Stimulated activated naive CD8-positive, alpha-beta T cell treated with anti-CD3 and anti-CD28 coated beads, Interleukin-15, Interleukin-2, amounts not matched to agents 100 U/mL and 50 U/mL, for 24 hours (primary cell): Measurements from ENCODE around the gene ITPKA.
A peak's percentile ranks its signal among the peaks of the same experiment; 100 is the strongest.

ENCODE experiments used
- ATAC-seq: fragments of 150-1000 bp; cut with Tn5 transposase; one replicate; pipeline ENCODE4 v1.10.0; 2021
- DNase-seq: peaks from one replicate; pipeline ENCODE4 v3.0.0; 2021

ITPKA gene

GRCh38 chr15:41490355-41490754, 3.3 kb upstream of the ITPKA start:
- ATAC-seq (peak; percentile 77), DNase-seq (peak; percentile 37)

GRCh38 chr15:41491889-41492288, 1.8 kb upstream of the ITPKA start:
- no peak for DNase-seq
- no peak for ATAC-seq

DNA sequence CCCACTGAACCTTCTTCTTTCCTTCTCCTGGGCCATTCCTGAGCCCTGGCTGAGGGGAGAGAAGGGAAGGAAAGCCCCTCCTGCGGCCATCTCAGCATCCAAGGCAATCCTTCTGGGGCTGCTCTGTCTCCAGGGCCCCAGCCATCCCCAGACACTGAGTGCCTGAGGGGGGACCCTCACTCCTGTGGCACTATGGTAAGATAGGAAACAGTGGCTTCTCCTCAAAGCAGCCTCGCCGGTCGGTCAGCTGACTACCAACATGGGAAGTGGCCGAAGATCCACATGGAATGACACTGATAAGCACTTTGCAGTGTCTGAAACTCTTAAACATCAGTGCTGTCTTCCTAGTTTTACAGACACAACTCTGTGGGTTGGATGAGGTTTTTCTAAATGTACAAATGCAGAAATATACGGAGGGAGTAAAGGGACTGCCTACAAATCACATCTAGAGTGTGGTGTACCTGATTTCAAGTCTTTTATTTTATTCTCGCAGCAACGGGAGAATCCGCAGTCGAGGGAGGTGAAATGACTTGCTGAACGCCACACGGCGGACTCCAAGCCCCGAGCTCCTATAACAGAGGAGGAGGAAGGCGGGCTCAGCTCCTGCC, 973 bp upstream of the ITPKA start:
- DNase-seq, result no peak

GRCh38 chr15:41493902-41494189, 172 bp downstream of the ITPKA start:
- ATAC-seq (no peak), DNase-seq (no peak)

More for the DNA sequence above, 973 bp upstream of the ITPKA start:
- no peak for ATAC-seq

DNA sequence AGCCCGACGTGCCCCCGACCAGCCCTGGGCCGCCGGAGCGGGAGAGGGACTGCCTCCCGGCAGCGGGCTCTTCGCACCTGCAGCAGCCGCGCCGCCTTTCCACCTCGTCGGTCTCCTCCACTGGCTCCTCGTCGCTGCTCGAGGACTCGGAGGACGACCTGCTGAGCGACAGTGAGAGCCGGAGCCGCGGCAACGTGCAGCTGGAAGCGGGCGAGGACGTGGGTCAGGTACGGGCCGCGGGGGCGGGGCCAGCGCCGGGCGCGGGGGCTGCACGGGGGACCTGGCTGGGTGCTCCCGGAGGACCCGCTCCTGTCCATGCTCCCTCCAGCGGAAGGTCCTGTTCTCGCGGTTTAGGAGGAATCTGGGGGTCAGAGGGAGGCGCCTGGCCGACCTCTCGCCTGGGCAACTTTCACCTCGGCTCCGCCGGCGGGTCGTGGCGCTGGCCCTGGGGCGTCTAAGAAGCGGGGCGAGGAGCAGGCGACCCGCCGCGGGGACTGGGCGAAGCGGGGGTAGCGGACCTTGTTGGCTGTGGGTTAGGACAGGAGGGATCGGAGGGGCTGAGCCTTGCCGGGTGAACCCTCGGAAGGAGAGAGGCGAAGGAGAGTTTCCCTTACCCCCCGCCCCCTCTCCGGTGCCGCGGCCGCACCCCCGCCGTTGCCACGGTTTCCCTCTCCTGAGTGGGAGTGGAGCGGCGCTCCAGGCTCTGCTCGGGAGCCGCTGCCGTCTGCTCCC, 682 bp downstream of the ITPKA start:
- peak; percentile 60 for DNase-seq
- ATAC-seq, result peak; percentile 10

GRCh38 chr15:41494922-41495735, 1.5 kb downstream of the ITPKA start:
- DNase-seq, result peak; percentile 51

DNA sequence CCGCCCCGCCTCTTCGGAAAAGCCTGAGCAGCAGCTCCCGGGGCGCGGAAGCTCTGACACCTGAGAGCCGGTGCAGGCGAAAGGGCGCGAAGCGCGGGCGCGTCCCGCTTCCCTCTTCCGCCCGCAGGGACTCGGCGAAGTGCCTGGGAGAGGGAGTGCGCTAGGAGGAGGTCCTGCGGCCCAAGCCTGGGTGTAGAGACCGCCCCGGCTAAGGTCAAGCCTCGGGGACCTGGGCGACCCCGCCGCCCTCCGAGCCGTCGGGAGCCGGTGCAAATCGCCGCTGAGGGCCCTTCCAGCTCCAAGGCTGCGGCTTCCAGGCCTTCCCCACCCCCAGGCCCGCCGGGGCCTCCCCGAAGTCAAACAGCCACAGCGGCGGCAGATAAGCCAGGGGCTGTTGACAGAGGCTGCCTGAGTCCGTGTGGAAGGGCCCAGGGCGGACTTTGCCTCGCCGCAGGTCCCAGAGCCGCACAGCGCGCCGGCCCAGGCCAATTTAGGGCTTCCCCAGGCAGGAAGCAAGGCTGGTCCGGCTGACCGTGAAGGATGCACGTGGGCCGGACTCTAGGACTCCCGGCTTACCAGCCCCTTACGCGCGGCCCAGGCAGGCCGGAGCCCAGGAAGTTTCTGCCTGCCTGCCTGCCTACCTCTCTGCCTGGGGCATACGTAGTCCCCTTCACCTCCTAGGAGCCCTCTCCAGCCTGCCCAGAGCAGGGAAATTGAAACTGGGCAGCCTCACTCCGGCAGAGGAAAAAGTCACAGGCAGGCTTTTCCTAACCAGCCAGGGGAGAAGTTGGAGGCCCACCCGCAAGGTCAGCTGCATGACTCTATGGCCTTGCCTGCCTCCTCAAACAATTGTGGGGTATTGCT, 2.3 kb downstream of the ITPKA start:
- ATAC-seq, result no peak
- no peak for DNase-seq

More at GRCh38 chr15:41494922-41495735, 1.5 kb downstream of the ITPKA start:
- no peak for ATAC-seq

GRCh38 chr15:41498657-41499056, 5.0 kb downstream of the ITPKA start:
- DNase-seq, result no peak
- no peak for ATAC-seq

- DNase-seq, result no peak
- ATAC-seq, result no peak
Measured at GRCh38 chr15:41499109-41499851, 5.6 kb downstream of the ITPKA start.

- peak; percentile 35 for DNase-seq
- peak; percentile 47 for ATAC-seq
Measured at GRCh38 chr15:41501191-41501917, 7.7 kb downstream of the ITPKA start.

GRCh38 chr15:41501931-41502794, 8.5 kb downstream of the ITPKA start:
- DNase-seq (peak; percentile 37), ATAC-seq (peak; percentile 21)

GRCh38 chr15:41502795-41503668, 9.4 kb downstream of the ITPKA start:
- DNase-seq (no peak), ATAC-seq (no peak)

GRCh38 chr15:41503669-41504010, 10.0 kb downstream of the ITPKA start:
- ATAC-seq, result no peak
- no peak for DNase-seq

DNA sequence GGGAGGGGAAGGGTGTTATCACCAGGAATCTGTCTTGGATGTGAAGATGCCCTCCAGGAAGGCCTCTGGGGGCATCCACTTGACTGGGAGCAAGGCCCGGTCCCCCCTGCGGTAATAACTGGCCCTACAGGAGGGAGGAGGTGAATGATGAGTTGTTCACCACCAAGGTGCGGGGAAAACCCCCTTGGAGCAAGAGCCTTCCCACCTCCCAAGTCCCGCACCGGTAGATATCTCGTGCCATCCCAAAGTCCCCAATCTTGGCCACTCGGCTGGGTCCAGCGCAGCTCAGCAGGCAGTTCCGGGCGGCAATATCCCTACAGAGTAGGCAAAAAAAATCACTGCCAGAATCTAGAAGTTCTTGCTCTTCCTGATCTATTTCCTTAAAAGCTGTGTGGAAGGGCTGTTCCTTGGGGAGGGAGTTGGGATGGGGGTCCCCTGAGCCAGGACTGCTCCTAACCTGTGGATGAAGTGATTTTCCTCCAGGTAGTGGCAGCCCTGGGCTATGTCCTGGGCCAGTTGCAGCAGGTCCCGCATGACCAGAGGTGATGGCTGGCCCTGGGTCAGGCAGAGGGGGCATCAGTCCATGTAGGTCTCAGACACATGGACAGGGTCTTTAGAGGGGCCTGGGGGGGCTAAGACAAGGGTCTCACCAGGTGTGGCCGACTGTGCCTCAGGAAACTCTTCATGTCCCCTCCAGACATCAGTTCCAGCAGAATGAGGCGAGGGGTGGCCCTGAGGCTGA, 11.2 kb downstream of the ITPKA start:
- DNase-seq, result no peak
- ATAC-seq, result no peak

- DNase-seq, result no peak
- ATAC-seq, result no peak
Measured at GRCh38 chr15:41505776-41506175, 12.1 kb downstream of the ITPKA start.

DNA sequence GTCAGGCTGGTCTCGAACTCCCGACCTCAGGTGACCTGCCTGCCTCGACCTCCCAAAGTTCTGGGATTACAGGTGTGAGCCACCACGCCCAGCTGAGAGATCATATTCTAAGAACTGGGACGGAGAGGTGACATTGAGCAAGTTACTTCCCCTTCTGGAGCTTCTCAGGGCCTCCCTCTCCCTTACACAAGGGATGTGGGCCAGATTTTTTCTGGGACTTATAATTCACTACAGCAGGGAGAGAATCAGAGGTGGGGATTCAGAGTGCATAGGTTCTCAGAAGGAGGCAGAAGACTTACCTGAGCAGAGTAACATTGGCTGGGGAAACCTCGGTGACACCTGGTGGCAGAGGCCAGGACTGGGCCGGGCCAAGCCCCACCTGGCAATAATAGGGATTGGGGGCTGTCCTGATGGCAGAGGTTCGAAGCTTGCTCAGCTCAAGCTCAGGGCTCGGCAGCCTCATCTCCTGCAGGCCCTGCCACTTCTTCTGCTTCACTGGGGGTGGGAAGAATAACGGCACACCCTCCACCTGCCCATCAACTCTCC, 13.2 kb downstream of the ITPKA start:
- no peak for DNase-seq
- ATAC-seq, result no peak

DNA sequence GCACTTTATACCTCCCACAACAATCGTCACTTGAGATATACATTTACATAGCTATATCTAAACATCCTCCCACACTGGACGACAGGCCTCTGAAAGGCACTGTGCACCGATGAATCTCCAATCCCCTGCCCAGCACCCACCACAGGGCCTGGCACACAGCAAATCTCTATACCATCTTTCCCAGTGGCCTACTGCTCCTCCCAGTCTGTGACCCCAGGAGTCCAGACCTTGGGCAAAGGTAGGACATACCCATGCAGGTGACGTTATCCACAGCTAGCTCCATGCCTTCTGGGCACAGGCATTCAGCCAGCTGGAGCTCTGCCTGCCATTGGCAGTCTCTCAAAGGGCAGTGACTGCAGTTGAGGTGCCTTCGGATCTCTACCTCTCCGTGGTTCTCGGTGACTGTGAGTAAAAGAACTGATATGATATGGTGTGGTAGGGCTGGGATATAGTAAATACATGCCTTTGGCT, 14.2 kb downstream of the ITPKA start:
- DNase-seq (no peak), ATAC-seq (no peak)

DNA sequence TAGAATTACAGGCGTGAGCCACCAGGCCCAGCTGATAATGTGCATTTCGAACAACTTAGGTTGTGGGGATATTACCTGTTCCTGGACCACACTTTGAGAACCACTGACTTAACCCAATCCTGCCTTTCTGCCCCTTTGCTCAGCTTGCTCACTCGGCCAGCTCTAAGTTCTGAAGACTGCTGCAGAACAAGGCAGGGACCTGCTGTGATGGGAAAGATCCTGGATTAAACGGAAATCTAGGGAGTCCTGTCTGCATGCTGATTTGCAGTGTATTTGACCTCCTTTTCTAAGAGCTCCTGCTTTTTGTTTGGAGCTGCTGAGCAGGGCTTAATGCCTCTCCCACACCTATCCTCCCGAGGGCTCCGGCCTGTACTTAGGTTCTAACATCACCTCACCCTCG, 17.1 kb downstream of the ITPKA start:
- ATAC-seq (no peak), DNase-seq (no peak)
